GM12873 (cell line): Measurements from ENCODE around the gene SIGLEC11.

ENCODE experiments used
- CTCF ChIP-seq: IDR thresholded peaks from 2 replicates; pipeline ENCODE4 v1.5.1; 2012; ENCODE audit warnings: low read depth, mild to moderate bottlenecking, moderate library complexity, low read length, control low read depth; ENCODE audit not compliant: insufficient read depth; ENCODE audit errors: missing control alignments

The SIGLEC11 gene

GRCh38 chr19:49988007-49988406, 27.0 kb upstream of the SIGLEC11 start:
- no peak for TF ChIP-seq CTCF

- TF ChIP-seq CTCF, result no peak
Measured at GRCh38 chr19:49987159-49987698, 26.3 kb upstream of the SIGLEC11 start.

GRCh38 chr19:49986354-49986753, 25.4 kb upstream of the SIGLEC11 start:
- no peak for TF ChIP-seq CTCF

GRCh38 chr19:49985871-49986270, 24.9 kb upstream of the SIGLEC11 start:
- TF ChIP-seq CTCF, result no peak

- no peak for TF ChIP-seq CTCF
Measured at GRCh38 chr19:49984491-49984890, 23.5 kb upstream of the SIGLEC11 start.

- TF ChIP-seq CTCF, result peak; percentile 95
Measured at GRCh38 chr19:49983645-49984229, 22.8 kb upstream of the SIGLEC11 start.

- TF ChIP-seq CTCF, result no peak
Measured at GRCh38 chr19:49981603-49982593, 20.9 kb upstream of the SIGLEC11 start.
